IPS-18c (cell line): ENCODE measurements around the gene CCR3.

Experiments
- H3K4me3 ChIP-seq: 2 replicates; pipeline ENCODE4 v1.7.0; 2013; ENCODE audit warnings: low read depth, mild to moderate bottlenecking, low read length, moderate library complexity; ENCODE audit not compliant: insufficient read depth
- H3K9me3 ChIP-seq: one replicate; pipeline ENCODE4 v1.6.1; 2013; ENCODE audit warnings: mild to moderate bottlenecking, low read length, moderate library complexity; ENCODE audit not compliant: control insufficient read depth, insufficient read depth

The CCR3 gene

DNA sequence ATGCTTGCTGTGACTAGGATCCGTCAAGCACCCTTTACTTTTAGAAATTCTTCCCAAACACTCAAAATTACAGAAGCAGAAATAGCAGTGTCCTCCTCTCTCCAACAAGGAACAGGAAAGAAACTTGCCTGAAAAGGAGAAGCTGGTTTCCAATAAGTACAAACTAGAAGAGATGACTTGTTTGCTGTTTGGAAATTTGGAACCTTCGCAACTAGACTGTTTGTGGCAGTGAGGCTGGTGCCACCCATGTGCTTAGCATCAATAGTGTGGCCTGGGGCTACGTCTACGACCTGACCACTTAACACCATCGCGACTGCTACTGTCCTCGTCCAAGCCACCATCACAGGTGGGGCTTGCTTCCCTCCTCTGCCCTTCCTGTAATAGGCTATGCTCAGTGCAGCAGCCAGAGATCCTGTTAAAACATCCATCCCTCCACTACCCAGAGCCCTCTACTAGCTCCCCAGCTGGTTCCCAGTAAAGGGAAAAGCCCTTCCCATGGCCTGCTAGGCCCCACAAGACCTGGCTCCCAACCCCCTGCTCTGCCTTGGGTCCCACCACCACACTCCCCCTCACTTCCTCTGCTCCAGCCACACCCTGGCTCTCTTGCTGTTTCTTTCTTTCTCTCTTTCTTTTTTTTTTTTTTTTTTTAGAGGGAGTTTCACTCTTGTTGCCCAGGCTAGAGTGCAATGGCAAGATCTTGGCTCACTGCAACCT lies 59.0 kb downstream of the CCR3 start:
- H3K4me3 ChIP-seq, result no peak overlapping the region
- no peaks in the 10 kb centered on the region for H3K9me3 ChIP-seq

DNA sequence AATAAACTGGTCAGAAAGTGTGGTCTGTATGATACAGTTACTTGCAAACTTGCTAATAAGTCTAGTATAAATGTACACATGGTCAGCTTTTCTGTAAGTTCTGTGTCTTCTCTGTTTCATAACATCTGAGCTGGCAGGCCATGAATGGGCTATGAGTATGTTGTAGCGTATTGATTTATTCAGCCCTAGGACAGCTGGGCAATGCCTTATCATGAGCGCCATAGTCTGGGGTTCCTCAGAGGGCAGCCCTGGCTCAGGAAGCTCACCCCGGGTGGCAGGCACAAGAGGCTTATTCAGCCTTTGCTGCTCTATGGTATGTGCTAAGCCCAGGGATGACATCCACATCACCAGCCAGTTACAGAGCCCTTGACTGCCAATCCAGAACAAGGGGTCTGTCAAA lies 61.0 kb downstream of the CCR3 start:
- Histone ChIP-seq H3K4me3 (no peak overlapping the region), H3K9me3 (no peaks in the 10 kb centered on the region)

DNA sequence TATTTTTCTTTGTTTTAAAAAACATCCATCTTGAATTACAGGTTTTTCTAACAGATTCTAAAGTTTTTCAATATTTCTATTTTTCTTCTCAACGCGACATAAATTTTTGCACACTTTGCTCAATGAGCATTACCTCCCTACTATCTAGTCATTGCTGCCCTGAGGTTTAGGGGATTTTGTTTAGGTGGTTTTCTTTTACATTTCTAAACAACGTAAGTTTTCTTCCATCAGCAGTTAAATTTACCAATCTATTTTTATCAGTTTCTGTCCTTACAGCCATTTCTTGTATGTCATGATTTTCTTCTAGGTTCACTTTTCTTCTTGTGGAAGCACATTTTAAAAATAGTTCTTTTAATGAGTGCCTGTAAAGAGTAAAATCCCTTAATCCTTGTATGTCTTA lies 62.5 kb downstream of the CCR3 start:
- Histone ChIP-seq H3K9me3 (no peaks in the 10 kb centered on the region), H3K4me3 (no peak overlapping the region)

- H3K9me3 ChIP-seq, result peaks cover 7% of the 10 kb centered on the region
- H3K4me3 ChIP-seq, result no peak overlapping the region
Observed at GRCh38 chr3:46312991-46313390, 70.7 kb downstream of the CCR3 start.

- no peak overlapping the region for H3K4me3 ChIP-seq
- H3K9me3 ChIP-seq, result peaks cover 7% of the 10 kb centered on the region
Observed at GRCh38 chr3:46314517-46314916, 72.3 kb downstream of the CCR3 start.

GRCh38 chr3:46316206-46316605 lies 73.9 kb downstream of the CCR3 start:
- H3K4me3 ChIP-seq, result no peak overlapping the region
- H3K9me3 ChIP-seq, result peaks cover 7% of the 10 kb centered on the region
